Activated naive CD4-positive, alpha-beta T cell treated with anti-CD3 and anti-CD28 coated beads, Interleukin-2, amount 50 U/mL, for 72 hours (primary cell): ENCODE results near the gene SGMS1. TPM values are rescaled to one million over a fixed set of nuclear protein-coding genes. Genes with fewer than 3 reads are reported as not detected.
"Not testable (repeated sequence)": the region's sequence is repeated elsewhere in the genome, so short reads cannot be mapped to it uniquely, and the experiment has no call there.

Experiments
- ATAC-seq, 2 donors: fragments of 150-1000 bp; cut with Tn5 transposase; 2 replicates each; pipeline ENCODE4 v1.10.0; 2021; ENCODE audit warnings: mild to moderate bottlenecking in 2 of 2, moderate library complexity in 2 of 2
- DNase-seq, 2 donors: peaks; one replicate each; pipeline ENCODE4 v3.0.0; 2021 to 2022; ENCODE audit warnings: low spot score in 2 of 2
- H3K27ac Mint-ChIP-seq, 2 donors: one replicate each; pipeline ENCODE4 v1.8.0; 2022; ENCODE audit warnings: mild to moderate bottlenecking in 2 of 2, mixed read lengths in 2 of 2
- H3K36me3 Mint-ChIP-seq, 2 donors: one replicate each; pipeline ENCODE4 v1.8.0; 2022; ENCODE audit warnings: mixed read lengths in 2 of 2
- H3K9me3 Mint-ChIP-seq, 2 donors: one replicate each; pipeline ENCODE4 v1.8.0; 2022; ENCODE audit warnings: mixed read lengths in 2 of 2
- total RNA-seq, 2 donors: library from RNA; stranded (reverse); gene quantifications; one replicate each; pipeline ENCODE4 v1.2.3, GENCODE V29; 2022

The SGMS1 gene
- total RNA-seq, 2 donors from 2014 or later = 8.1 to 11.2 TPM

GRCh38 chr10:50557130-50557682 lies 66.5 kb downstream of the SGMS1 start:
- Mint-ChIP-seq H3K9me3 (no peaks in the 10 kb centered on the region), H3K27ac (no peak overlapping the region), H3K36me3 (no peaks in the 10 kb centered on the region)
- ATAC-seq (no peak), DNase-seq (no peak)

GRCh38 chr10:50556237-50557120 lies 67.3 kb downstream of the SGMS1 start:
- Mint-ChIP-seq H3K36me3 (no peaks in the 10 kb centered on the region), H3K9me3 (no peaks in the 10 kb centered on the region), H3K27ac (no peak overlapping the region)
- no peak for DNase-seq
- ATAC-seq = no peak

- Mint-ChIP-seq H3K9me3 (no peaks in the 10 kb centered on the region), H3K27ac (no peak overlapping the region), H3K36me3 (no peaks in the 10 kb centered on the region)
- no peak for DNase-seq
- ATAC-seq = no peak
Observed at GRCh38 chr10:50554995-50555568, 68.7 kb downstream of the SGMS1 start.

- no peaks in the 10 kb centered on the region for H3K9me3 Mint-ChIP-seq
- no peak for DNase-seq
- no peaks in the 10 kb centered on the region for H3K36me3 Mint-ChIP-seq
- no peak for ATAC-seq
- H3K27ac Mint-ChIP-seq = no peak overlapping the region
Observed at GRCh38 chr10:50554376-50554994, 69.3 kb downstream of the SGMS1 start.

GRCh38 chr10:50552771-50553535 lies 70.8 kb downstream of the SGMS1 start:
- Mint-ChIP-seq H3K36me3 (peaks cover 0 to 7% of the 10 kb centered on the region in 2 donors), H3K27ac (no peak overlapping the region), H3K9me3 (peaks cover 0 to 6% of the 10 kb centered on the region in 2 donors)
- DNase-seq = no peak
- ATAC-seq = peak; percentile 26 to 41

GRCh38 chr10:50552308-50552707 lies 71.4 kb downstream of the SGMS1 start:
- peaks cover 0 to 12% of the 10 kb centered on the region in 2 donors for H3K9me3 Mint-ChIP-seq
- peaks cover 0 to 14% of the 10 kb centered on the region in 2 donors for H3K36me3 Mint-ChIP-seq
- DNase-seq (no peak), ATAC-seq (no peak)
- H3K27ac Mint-ChIP-seq = no peak overlapping the region

GRCh38 chr10:50551894-50552293 lies 71.9 kb downstream of the SGMS1 start:
- Mint-ChIP-seq H3K9me3 (peaks cover 2 to 16% of the 10 kb centered on the region in 2 donors), H3K36me3 (peaks cover 0 to 18% of the 10 kb centered on the region in 2 donors), H3K27ac (no peak overlapping the region)
- DNase-seq (no peak), ATAC-seq (no peak)

GRCh38 chr10:50550291-50550839 lies 73.4 kb downstream of the SGMS1 start:
- peaks cover 0 to 29% of the 10 kb centered on the region in 2 donors for H3K36me3 Mint-ChIP-seq
- DNase-seq (no peak), ATAC-seq (no peak)
- peaks cover 3 to 17% of the 10 kb centered on the region in 2 donors for H3K9me3 Mint-ChIP-seq
- H3K27ac Mint-ChIP-seq = no peak overlapping the region

- DNase-seq, H3K27ac Mint-ChIP-seq, ATAC-seq: not testable (repeated sequence)
- Mint-ChIP-seq H3K36me3 (peaks cover 0 to 32% of the 10 kb centered on the region in 2 donors), H3K9me3 (peaks cover 3 to 17% of the 10 kb centered on the region in 2 donors)
Observed at GRCh38 chr10:50549186-50549585, 74.6 kb downstream of the SGMS1 start.

- ATAC-seq, DNase-seq, H3K27ac Mint-ChIP-seq: not testable (repeated sequence)
- Mint-ChIP-seq H3K9me3 (peaks cover 3 to 17% of the 10 kb centered on the region in 2 donors), H3K36me3 (peaks cover 0 to 32% of the 10 kb centered on the region in 2 donors)
Observed at GRCh38 chr10:50548481-50548880, 75.3 kb downstream of the SGMS1 start.

- not testable (repeated sequence) for DNase-seq, H3K27ac Mint-ChIP-seq, ATAC-seq
- Mint-ChIP-seq H3K9me3 (peaks cover 3 to 17% of the 10 kb centered on the region in 2 donors), H3K36me3 (peaks cover 0 to 32% of the 10 kb centered on the region in 2 donors)
Observed at GRCh38 chr10:50546287-50546686, 77.5 kb downstream of the SGMS1 start.

GRCh38 chr10:50545846-50546245 lies 77.9 kb downstream of the SGMS1 start:
- Mint-ChIP-seq H3K27ac (no peak overlapping the region), H3K36me3 (peaks cover 0 to 32% of the 10 kb centered on the region in 2 donors), H3K9me3 (peaks cover 3 to 17% of the 10 kb centered on the region in 2 donors)
- no peak for DNase-seq
- ATAC-seq = no peak

- Mint-ChIP-seq H3K9me3 (peaks cover 3 to 17% of the 10 kb centered on the region in 2 donors), H3K36me3 (peaks cover 0 to 32% of the 10 kb centered on the region in 2 donors), H3K27ac (peak overlapping the region; percentile 71 to 86)
- ATAC-seq (peak in 1 of 2 donors; percentile 6), DNase-seq (no peak)
Observed at GRCh38 chr10:50544857-50545429, 78.8 kb downstream of the SGMS1 start.

GRCh38 chr10:50544095-50544856 lies 79.5 kb downstream of the SGMS1 start:
- Mint-ChIP-seq H3K36me3 (peaks cover 0 to 32% of the 10 kb centered on the region in 2 donors), H3K27ac (peak overlapping the region in 1 of 2 donors; percentile 71), H3K9me3 (peaks cover 3 to 15% of the 10 kb centered on the region in 2 donors)
- ATAC-seq (no peak), DNase-seq (no peak)

GRCh38 chr10:50542871-50543270 lies 80.9 kb downstream of the SGMS1 start:
- Mint-ChIP-seq H3K27ac (no peak overlapping the region), H3K9me3 (peaks cover 3 to 10% of the 10 kb centered on the region in 2 donors), H3K36me3 (peaks cover 0 to 23% of the 10 kb centered on the region in 2 donors)
- ATAC-seq = no peak
- DNase-seq = no peak
